ENCODE data around the gene JMJD6.

Gene JMJD6

GRCh38 chr17:76697702-76698465, 28.5 kb downstream of the JMJD6 start:
- DNase-seq, result peak; percentile 73

- no peak for DNase-seq
These were observed 29.4 kb downstream of the JMJD6 start for GRCh38 chr17:76696763-76697701.

DNA sequence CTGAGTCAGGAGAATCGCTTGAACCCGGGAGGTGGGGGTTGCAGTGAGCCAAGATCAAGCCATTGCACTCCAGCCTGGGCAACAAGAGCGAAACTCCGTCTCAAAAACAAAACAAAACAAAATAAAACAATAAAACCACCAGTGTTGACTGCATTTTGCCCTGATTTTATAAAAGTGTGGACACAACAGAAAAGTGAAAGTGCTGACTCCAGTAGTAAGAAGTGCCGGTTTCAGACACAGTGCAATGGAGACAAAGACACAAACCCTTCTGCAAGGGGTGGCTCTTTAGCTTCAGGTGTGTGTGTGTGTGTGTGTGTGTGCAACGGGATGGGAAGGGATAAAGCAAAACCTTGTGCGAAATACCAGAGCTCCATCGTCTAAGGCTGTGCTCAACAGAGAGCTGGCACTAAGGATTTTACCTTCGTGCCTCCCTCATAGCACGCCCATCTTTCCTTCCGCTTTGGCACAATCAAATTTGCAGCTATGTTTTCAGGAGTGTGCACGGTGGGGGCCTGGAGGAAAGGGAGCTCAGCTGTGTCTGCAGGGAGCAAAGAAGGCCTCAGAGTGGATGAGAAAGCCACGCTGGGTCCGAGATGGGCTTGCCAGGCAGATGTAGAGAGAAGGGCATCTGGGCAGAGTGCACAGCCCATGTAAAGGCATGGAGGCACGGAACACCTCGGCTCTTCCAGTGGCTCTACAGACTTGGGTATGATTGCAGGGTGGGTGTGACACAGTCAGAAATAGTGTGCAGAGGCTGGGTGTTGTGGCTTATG, 31.2 kb downstream of the JMJD6 start:
- DNase-seq, result no peak

GRCh38 chr17:76691379-76692191, 34.8 kb downstream of the JMJD6 start:
- DNase-seq, result no peak

GRCh38 chr17:76690596-76691280, 35.7 kb downstream of the JMJD6 start:
- no peak for DNase-seq

DNA sequence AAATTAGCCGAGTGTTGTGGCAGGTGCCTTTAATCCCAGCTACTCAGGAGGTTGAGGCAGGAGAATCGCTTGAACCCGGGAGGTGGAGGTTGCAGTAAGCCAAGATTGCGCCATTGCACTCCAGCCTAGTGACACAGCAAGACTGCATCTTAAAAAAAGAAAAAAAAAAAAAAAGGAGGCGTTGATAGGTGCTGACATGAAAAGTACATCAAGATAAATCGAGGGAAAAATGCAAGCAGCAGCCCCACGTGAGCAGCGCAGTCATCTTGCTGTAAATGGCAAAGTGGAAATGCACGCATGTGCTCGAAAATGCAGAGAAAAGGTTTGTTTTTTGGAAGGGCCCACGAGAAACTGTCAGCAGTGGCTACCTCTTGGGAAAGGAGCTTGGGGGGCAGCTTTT, 36.5 kb downstream of the JMJD6 start:
- DNase-seq, result no peak

DNA sequence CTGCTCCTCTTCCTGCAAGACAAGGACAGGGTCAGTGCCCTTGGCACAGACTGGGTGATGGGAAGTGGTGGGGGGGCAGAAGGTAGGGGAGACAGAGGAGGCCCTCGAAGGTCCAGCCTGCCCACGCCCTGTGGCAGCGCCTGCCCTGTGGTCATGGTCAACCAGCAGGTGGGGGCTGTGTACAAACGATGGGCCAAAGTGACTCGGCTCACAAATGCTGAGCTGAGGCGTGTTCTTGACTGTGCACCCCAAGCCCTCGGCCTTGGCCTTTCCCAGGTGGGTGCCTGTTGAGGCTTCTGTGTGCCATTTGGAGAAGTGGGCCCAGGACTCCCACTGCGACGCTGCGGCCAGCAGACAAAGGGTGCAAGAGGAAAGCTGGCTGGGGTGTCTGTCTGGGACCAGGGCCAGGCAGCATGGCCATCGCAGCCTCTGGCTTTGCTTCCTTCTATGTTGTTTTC, 38.2 kb downstream of the JMJD6 start:
- no peak for DNase-seq

- no peak for DNase-seq
These were observed 38.9 kb downstream of the JMJD6 start for GRCh38 chr17:76687298-76688164.

GRCh38 chr17:76686538-76687297, 39.7 kb downstream of the JMJD6 start:
- no peak for DNase-seq

- DNase-seq, result no peak
These were observed 40.6 kb downstream of the JMJD6 start for GRCh38 chr17:76685846-76686245.

DNA sequence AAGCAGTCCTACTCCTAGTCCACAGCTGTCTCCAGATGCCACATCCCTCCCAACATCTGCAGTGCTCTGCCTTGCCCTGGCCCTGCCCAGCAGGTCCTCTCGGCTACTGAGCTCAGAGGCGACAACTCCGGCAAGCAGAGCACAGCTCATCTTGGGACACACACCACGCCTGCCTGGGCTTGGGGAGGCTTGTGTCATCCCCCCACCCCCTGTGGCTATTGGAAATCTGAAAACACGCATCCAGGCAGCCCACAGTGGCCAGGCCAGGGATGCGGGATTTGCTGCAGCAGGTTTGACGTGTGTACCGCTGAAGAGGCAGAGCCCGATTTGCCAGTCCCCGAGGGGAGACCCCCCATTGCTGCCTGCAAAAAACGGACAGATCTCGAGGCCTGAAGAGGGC, 41.0 kb downstream of the JMJD6 start:
- DNase-seq, result no peak

DNA sequence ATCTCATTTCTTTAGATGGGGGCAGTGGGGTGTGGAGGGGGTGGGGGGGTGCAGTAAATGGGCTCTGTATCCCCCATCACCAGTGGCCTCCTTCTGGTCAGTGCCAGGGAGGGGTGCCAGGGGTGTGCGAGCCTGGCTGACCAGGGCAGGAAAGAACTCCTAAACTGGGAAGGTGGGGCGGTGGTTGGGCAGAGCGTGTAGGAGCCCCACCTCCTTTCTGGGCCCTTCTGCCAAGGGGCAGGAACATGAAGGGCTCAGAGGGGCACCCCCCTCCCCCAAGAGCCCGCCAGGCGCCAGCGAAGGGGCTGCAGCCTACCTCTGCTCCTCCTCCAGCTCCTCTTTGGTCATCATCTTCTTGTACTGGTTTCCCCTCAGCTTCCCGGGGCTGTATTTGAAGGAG, 41.6 kb downstream of the JMJD6 start:
- DNase-seq, result no peak

DNA sequence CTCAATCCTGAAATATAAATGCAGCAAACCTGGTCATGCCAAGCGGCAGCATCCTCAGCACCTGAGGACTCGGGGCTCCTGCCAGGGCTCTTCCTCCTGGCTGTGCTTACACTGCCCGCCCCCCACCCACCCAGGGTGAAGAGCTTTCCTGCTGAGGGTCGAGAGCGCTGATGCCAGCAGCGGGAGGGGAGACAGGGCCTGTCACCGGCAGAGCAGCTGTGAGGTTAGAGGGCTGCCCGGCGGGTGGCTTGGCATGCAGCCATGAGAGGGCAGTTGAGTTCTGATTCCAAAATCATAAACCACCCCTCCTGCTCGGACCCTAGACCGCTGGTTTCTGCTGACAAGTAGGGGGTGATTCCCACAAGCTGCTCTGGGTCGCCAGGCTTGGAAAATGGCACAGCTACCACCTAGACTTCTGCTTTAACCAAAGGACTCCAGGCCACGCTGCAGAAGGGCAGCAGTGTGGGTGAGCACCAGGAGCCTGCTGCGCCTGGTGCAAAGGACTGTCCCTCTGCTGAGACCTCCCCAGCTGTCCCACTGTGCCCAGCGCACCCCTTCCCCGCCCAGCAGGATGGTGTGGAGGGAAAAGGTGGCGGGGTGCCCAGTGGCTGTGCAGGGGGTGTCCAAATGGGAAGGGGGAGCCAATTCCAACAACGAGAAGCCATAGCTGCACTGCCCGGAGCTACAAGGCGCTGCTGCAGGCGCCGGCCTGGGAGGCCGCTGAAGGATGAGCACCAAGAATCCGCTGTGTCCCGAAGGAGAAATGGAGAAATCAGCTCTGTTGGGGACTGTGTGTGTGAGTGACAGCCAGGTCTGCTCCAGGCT, 42.3 kb downstream of the JMJD6 start:
- no peak for DNase-seq

DNA sequence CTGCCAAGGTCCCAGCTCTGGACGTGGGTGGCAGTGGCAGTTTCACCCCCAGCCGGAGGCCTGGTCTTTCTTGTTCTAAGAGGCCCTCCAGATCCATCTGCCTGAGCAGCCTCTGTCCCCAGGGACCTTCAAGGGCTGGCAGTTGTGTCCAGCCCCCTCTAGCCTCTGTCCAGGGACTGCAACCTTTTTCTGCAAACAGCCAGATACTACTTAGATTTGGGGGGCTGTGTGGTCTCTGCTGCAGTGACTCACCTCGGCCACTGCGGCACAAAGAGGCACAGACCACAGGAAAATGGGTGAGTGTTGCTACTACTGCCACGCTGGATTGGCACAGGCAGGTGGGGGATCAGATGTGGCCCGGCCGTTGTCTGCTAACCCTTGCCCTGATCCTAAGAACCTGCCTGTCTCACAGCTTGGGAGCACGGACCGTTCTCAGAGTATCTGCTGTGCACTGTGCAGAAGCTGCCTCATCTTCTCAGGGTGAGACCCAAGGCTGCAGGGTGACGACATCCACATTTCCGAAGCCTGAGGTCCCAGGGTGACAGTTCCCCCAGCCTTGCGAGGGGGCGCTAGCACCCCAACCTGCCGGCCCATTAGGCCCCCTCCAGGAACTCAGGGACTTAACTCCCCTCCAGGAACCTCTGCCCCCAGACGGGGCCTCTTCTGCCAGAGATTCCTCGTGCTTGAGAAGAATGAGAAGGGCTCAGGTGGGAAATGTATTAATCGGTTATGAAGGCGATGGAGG, 43.2 kb downstream of the JMJD6 start:
- no peak for DNase-seq

- DNase-seq, result peak; percentile 32
These were observed 44.1 kb downstream of the JMJD6 start for GRCh38 chr17:76682296-76682695.

DNA sequence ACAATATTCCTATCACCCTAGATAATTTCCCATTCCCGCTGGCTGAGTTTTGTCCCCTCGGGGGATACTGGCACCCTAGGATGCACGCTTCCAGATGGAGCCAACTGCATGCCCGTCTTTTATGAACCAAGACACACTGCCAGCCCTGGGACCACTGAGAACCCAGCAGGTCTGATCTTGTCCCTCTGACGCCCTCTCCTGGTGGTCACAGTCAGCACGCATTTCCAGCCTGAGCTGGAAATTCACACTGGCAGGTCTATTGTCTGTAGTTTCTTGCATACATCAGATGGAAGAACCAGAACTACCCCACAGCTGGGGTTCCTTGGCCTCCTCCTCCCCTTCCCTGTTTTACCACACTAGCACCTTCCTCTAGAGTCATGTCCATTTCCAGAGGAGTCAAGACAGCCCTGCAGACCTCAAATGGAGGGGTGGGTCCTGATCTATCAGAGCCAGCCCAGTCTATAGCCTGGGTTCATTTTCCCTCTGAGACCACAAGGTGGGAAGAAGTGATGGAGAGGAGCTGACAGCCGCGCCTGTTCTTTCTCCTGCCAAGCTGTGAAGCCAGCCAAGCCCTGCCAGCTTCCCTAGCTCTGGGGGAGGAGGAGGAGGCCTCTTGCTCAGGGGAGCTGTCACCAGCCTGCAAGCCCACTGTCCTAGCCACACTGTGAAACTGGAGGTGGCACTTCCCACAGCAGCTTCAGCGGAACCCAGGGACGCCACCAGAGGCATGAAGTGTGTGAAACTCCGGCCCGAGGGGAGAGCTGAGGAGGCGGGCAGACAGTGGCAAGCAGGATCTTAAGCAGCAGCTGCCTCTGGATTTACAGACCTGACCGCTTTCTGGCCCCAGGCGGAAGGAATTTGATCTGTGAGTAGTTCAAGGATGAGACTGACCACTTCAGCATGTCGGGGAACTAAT, 44.9 kb downstream of the JMJD6 start:
- peak; percentile 55 for DNase-seq

- DNase-seq, result no peak
These were observed 47.2 kb downstream of the JMJD6 start for GRCh38 chr17:76679239-76679638.
